Ascending aorta (tissue), 2 donors: ENCODE data around the gene PDE12. TPM values are rescaled to one million over a fixed set of nuclear protein-coding genes. Genes with fewer than 3 reads are reported as not detected.

Experiments used
- DNase-seq, 2 donors: peaks; one replicate each; pipeline ENCODE4 v3.0.0-alpha.2; 2019; ENCODE audit warnings: low spot score in 2 of 2
- H3K27ac ChIP-seq, 2 donors: fragments of 200-600 bp; sonication (generic); one replicate each; pipeline ENCODE4 v1.5.1; 2016 to 2017; ENCODE audit warnings: mild to moderate bottlenecking in 1 of 2
- H3K27me3 ChIP-seq: fragments of 200-600 bp; sonication (generic); one replicate; pipeline ENCODE4 v1.5.1; 2017
- H3K36me3 ChIP-seq, 2 donors: fragments of 200-600 bp; sonication (generic); one replicate each; pipeline ENCODE4 v1.5.1; 2016
- H3K4me1 ChIP-seq, 2 donors: fragments of 200-600 bp; sonication (generic); one replicate each; pipeline ENCODE4 v1.5.1; 2016 to 2017; ENCODE audit warnings: mild to moderate bottlenecking in 1 of 2
- H3K4me3 ChIP-seq, 2 donors: fragments of 200-600 bp; sonication (generic); one replicate each; pipeline ENCODE4 v1.5.1; 2016 to 2017; ENCODE audit warnings: mild to moderate bottlenecking in 1 of 2
- H3K9me3 ChIP-seq, 2 donors: fragments of 200-600 bp; sonication (generic); one replicate each; pipeline ENCODE4 v1.5.1; 2016
- intact Hi-C: fragments of 100-400 bp; cut with DNase I; formaldehyde crosslinking; loops from one replicate; pipeline ENCODE4 v1.15.1; 2023
- total RNA-seq: library from RNA; depleted of rRNA; stranded (reverse); fragments of >200 nt; gene quantifications from one replicate; pipeline ENCODE4 v1.1.0, GENCODE V29; 2016
- TF ChIP-seq, protein P1 (sequence below), 3 experiments: fragments of 200-600 bp in 2 of 3; fragments of 450-650 bp in 1 of 3; sonication (generic) in 2 of 3; IDR thresholded peaks; one replicate each; pipeline ENCODE4 v1.5.1; 2016 to 2019; ENCODE audit warnings: antibody characterized with exemption in 3 of 3, mild to moderate bottlenecking in 1 of 3, moderate library complexity in 1 of 3

Gene PDE12
- total RNA-seq, 1 donor from 2014 or later, result 3.0 TPM

DNA sequence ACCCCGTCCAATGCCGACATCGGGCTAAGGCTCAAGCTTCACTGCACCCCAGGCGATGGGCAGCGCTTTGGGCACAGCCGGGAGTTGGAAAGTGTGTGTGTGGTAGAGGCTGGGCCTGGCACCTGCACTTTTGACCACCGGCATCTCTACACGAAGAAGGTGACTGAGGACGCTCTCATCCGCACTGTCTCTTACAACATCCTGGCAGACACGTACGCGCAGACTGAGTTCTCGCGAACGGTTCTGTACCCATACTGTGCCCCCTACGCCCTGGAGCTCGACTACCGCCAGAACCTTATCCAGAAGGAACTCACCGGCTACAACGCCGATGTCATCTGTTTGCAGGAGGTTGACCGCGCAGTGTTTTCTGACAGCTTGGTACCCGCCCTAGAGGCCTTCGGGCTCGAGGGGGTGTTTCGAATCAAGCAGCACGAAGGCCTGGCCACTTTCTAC, 1.0 kb downstream of the PDE12 start:
- Histone ChIP-seq H3K4me1 (peaks cover 3 to 18% of the 10 kb centered on the region in 2 donors), H3K27ac (peak overlapping the region; percentile 88 to 90), H3K36me3 (peaks cover 10 to 11% of the 10 kb centered on the region in 2 donors), H3K4me3 (peak overlapping the region; percentile 90), H3K27me3 (no peaks in the 10 kb centered on the region), H3K9me3 (no peaks in the 10 kb centered on the region)
- TF ChIP-seq, protein P1, sequence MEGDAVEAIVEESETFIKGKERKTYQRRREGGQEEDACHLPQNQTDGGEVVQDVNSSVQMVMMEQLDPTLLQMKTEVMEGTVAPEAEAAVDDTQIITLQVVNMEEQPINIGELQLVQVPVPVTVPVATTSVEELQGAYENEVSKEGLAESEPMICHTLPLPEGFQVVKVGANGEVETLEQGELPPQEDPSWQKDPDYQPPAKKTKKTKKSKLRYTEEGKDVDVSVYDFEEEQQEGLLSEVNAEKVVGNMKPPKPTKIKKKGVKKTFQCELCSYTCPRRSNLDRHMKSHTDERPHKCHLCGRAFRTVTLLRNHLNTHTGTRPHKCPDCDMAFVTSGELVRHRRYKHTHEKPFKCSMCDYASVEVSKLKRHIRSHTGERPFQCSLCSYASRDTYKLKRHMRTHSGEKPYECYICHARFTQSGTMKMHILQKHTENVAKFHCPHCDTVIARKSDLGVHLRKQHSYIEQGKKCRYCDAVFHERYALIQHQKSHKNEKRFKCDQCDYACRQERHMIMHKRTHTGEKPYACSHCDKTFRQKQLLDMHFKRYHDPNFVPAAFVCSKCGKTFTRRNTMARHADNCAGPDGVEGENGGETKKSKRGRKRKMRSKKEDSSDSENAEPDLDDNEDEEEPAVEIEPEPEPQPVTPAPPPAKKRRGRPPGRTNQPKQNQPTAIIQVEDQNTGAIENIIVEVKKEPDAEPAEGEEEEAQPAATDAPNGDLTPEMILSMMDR (IDR thresholded peaks at IDR 0.05), result no peak
- intact Hi-C loops, result loop anchor here (2.0 to 5.0 kb wide), 3 partner anchors 136 to 330 kb away; partner anchors contain the start of genes APPL1, DENND6A and SLMAP
- DNase-seq, result no peak

DNA sequence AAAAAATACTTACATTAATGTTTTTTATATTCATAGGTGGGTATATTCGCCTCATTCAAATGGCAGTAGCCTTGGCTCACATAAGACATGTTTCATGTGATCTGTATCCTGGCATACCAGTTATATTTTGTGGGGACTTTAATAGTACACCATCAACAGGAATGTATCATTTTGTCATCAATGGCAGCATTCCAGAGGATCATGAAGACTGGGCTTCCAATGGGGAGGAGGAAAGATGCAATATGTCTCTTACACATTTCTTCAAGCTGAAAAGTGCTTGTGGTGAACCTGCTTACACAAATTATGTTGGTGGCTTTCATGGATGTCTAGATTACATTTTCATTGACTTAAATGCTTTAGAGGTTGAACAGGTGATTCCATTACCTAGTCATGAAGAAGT, 3.5 kb downstream of the PDE12 start:
- Histone ChIP-seq H3K4me1 (peaks cover 3 to 18% of the 10 kb centered on the region in 2 donors), H3K27ac (no peak overlapping the region), H3K36me3 (peaks cover 13 to 20% of the 10 kb centered on the region in 2 donors), H3K4me3 (no peak overlapping the region), H3K27me3 (no peaks in the 10 kb centered on the region), H3K9me3 (no peaks in the 10 kb centered on the region)
- DNase-seq, result no peak
- intact Hi-C loops, result loop anchor here (5.0 kb wide), 1 partner anchor 198 kb away; the partner anchor contains the start of gene SLMAP
- TF ChIP-seq, protein P1 (IDR thresholded peaks at IDR 0.05), result no peak

DNA sequence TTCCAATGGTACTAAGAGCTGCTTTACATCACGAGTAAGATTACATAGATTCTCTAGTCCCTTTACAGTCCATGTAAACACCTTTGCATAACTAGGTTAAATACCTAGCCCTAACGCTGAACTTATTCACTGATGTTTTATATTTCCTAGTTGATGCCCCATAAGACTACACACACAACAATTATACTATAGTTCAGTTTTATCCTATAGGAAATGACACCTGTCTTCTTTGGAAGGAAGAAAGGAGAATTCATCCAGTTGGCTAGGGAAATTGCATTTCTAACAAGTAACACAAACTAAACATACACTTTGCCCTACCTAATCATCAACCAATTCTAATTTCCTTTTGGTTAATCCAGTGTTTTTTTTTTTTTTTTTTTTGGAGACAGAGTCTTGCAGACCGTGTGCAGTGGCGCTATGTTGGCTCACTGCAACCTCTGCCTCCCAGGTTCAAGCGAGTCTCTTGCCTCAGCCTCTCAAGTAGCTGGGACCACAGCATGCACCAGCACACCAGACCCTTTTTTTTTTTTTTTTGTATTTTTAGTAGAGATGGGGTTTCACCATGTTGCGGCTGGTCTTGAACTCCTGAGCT, 13.9 kb downstream of the PDE12 start:
- peaks cover 42 to 64% of the 10 kb centered on the region in 2 donors for H3K36me3 ChIP-seq
- TF ChIP-seq, protein P1 (IDR thresholded peaks at IDR 0.05), result no peak
- no peaks in the 10 kb centered on the region for H3K4me1 ChIP-seq
- no peak for DNase-seq
- no peaks in the 10 kb centered on the region for H3K27me3 ChIP-seq
- intact Hi-C loops, result no loop called here
- no peaks in the 10 kb centered on the region for H3K9me3 ChIP-seq
- H3K4me3 ChIP-seq, result no peak overlapping the region
- H3K27ac ChIP-seq, result no peak overlapping the region

DNA sequence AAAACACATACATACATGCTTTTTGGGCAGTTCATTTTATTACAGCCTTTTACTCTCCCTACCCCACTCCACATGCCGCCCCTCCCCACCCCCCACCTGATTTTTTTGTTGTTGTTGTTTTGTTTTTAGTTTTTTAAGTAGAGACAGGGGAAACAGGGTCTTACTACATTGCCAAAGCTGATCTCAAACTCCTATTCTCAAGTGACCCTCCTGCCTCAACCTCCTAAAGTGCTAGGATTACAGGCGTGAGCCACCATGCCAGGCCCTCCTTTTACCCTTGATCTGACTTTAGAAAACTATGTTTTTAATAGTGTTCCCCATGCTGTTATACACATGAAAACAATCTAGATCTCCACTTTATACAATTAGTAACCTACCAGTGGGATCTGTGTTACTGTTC, 14.8 kb downstream of the PDE12 start:
- TF ChIP-seq, protein P1 (IDR thresholded peaks at IDR 0.05), result no peak
- no peak overlapping the region for H3K4me3 ChIP-seq
- no peak for DNase-seq
- H3K36me3 ChIP-seq, result peaks cover 42 to 67% of the 10 kb centered on the region in 2 donors
- H3K27ac ChIP-seq, result no peak overlapping the region
- H3K27me3 ChIP-seq, result no peaks in the 10 kb centered on the region
- no peaks in the 10 kb centered on the region for H3K9me3 ChIP-seq
- intact Hi-C loops, result no loop called here
- H3K4me1 ChIP-seq, result no peaks in the 10 kb centered on the region

DNA sequence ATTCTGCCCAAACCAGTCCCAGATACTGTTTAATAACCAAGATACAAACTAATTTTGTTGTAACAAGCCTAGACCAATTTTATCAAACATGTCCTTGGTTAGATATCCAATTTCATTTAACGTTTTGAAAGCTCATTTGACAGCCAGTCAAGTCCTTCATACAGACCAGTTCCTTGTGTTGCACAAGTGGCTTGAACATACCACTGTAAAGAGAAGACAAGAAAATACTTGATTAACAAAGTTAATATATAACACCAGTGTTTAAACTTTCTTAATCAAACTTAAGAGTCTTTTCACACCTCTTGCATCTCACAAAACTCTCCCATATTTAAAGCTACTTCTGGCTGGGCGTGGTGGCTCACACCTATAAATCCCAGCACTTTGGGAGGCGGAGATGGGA, 16.0 kb downstream of the PDE12 start:
- TF ChIP-seq, protein P1 (IDR thresholded peaks at IDR 0.05), result no peak
- peaks cover 0 to 5% of the 10 kb centered on the region in 2 donors for H3K4me1 ChIP-seq
- H3K9me3 ChIP-seq, result no peaks in the 10 kb centered on the region
- H3K4me3 ChIP-seq, result no peak overlapping the region
- H3K36me3 ChIP-seq, result peaks cover 42 to 61% of the 10 kb centered on the region in 2 donors
- DNase-seq, result no peak
- no peak overlapping the region for H3K27ac ChIP-seq
- H3K27me3 ChIP-seq, result no peaks in the 10 kb centered on the region
- intact Hi-C loops, result no loop called here
